ENCODE measurements around the gene AKR1D1. TPM values are rescaled to one million over a fixed set of nuclear protein-coding genes. Genes with fewer than 3 reads are reported as not detected.

The AKR1D1 gene
- total and polyA plus RNA-seq, 2 of the 13 experiments (the other 11 are each of a cell fraction or from before 2014, with no cell fraction given), result 6.9 to 37.0 TPM

- Histone ChIP-seq H3K79me2 (ENCODE audit: insufficient read depth, low read length) (no peaks in the 10 kb centered on the region), H3K9me3 (ENCODE audit: low read length) (no peaks in the 10 kb centered on the region), H3K9ac (ENCODE audit: insufficient read depth, low read depth, low read length) (no peak overlapping the region; the same call in 1 of the 2 replicates), H3K27ac (ENCODE audit: extremely low read length, insufficient read depth, low read length) (peak overlapping the region; percentile 45), H4K20me1 (ENCODE audit: insufficient read depth, low read length) (no peaks in the 10 kb centered on the region), H3K4me2 (ENCODE audit: low read depth, low read length) (peak overlapping the region; percentile 39; the same call in 1 of the 2 replicates), H3K27me3 (ENCODE audit: control insufficient read depth in 1 of 2, insufficient read depth in 2 of 2, low read length in 2 of 2) (no peaks in the 10 kb centered on the region), H3K36me3 (replicated peaks in 1 of 2; ENCODE audit: control insufficient read depth in 1 of 2, insufficient read depth in 2 of 2, low read length in 2 of 2) (no peaks in the 10 kb centered on the region), H3K4me1 (ENCODE audit: insufficient read depth, low read length) (peaks cover 43% of the 10 kb centered on the region), H2AFZ (ENCODE audit: low read length) (no peak overlapping the region), H3K4me3 (replicated peaks in 1 of 3; ENCODE audit: insufficient read depth in 1 of 3, low read depth in 2 of 3, low read length in 3 of 3) (no peak overlapping the region; a peak in 1 of 6 replicates)
- BruUV-seq (replicated peaks), result no TSS peak
- in situ Hi-C loops (cut with HindIII; ENCODE audit: extremely low pct_ligation_motif_present, low pct_unique_long_range_greater_than_20kb), result no loop called here
- DNase-seq (ENCODE audit: low spot score), result peak; percentile 78
- ATAC-seq, result peak; percentile 71
- FAIRE-seq, result peak; percentile 88
- ChIA-PET POLR2A (no interaction called here), CTCF (ENCODE audit: low intra/inter-chr PET ratio, low total read pairs) (no interaction called here)
- WGBS (ENCODE audit: low lambda C conversion rate), result 5% methylated on average over 2 of the region's 2 CpGs
- intact Hi-C loops (cut with micrococcal nuclease; ENCODE audit: unreplicated experiment), result no loop called here
- TF ChIP-seq SIN3A (IDR thresholded peaks at IDR 0.05; ENCODE audit: borderline replicate concordance, low read depth, low read length) (no peak), EEA1 (CRISPR knock-in tag; IDR thresholded peaks at IDR 0.05; ENCODE audit: borderline replicate concordance) (no peak), NFKBIZ (CRISPR knock-in tag; IDR thresholded peaks at IDR 0.05) (0 out of 2 replicates have a peak, but pooled peaks have one; percentile 49), ESRRA (CRISPR knock-in tag; IDR thresholded peaks at IDR 0.05; ENCODE audit: low read depth) (no peak), ZBTB1 (CRISPR knock-in tag; IDR thresholded peaks at IDR 0.05; ENCODE audit: borderline replicate concordance) (no peak), ZNF644 (CRISPR knock-in tag; IDR thresholded peaks at IDR 0.05; ENCODE audit: low read depth) (peak; percentile 92; the same call in 1 of the 2 replicates), ZFP91 (CRISPR knock-in tag; IDR thresholded peaks at IDR 0.05; ENCODE audit: borderline replicate concordance) (peak; percentile 21; the same call in 1 of the 2 replicates), THYN1 (CRISPR knock-in tag; IDR thresholded peaks at IDR 0.05; ENCODE audit: borderline replicate concordance, low read depth) (no peak), ZNF432 (CRISPR knock-in tag; IDR thresholded peaks at IDR 0.05; ENCODE audit: borderline replicate concordance) (no peak), PHF20 (CRISPR knock-in tag; IDR thresholded peaks at IDR 0.05) (no peak), ARNT2 (CRISPR knock-in tag; IDR thresholded peaks at IDR 0.05; ENCODE audit: low read depth) (no peak), E2F1 (CRISPR knock-in tag; IDR thresholded peaks at IDR 0.05) (no peak), ZNF746 (CRISPR knock-in tag; IDR thresholded peaks at IDR 0.05) (no peak), MNT (IDR thresholded peaks at IDR 0.05) (no peak), ZNF660 (CRISPR knock-in tag; IDR thresholded peaks at IDR 0.05; ENCODE audit: borderline replicate concordance, low read depth) (no peak), ATF4 (CRISPR knock-in tag; IDR thresholded peaks at IDR 0.05) (0 out of 4 replicates have a peak, but pooled peaks of 1 of the 2 experiments have one; percentile 41), SALL1 (CRISPR knock-in tag; IDR thresholded peaks at IDR 0.05) (peak; percentile 77), ZNF205 (CRISPR knock-in tag; IDR thresholded peaks at IDR 0.05) (no peak)
Measured at GRCh38 chr7:138116892-138117291, 40.6 kb downstream of the AKR1D1 start.

Measured in HepG2 (cell line).